Peyer's patch (tissue), 4 donors: ENCODE results near the gene ZG16. TPM values are rescaled to one million over a fixed set of nuclear protein-coding genes. Genes with fewer than 3 reads are reported as not detected.
"Not testable (repeated sequence)": the region's sequence is repeated elsewhere in the genome, so short reads cannot be mapped to it uniquely, and the experiment has no call there.

Experiments used
- DNase-seq, 3 donors: peaks; one replicate each; pipeline ENCODE4 v3.0.0-alpha.2; 2017 to 2019
- H3K27ac ChIP-seq, 4 donors: fragments of 200-600 bp; sonication (generic); one replicate each; pipeline ENCODE4 v1.5.1; 2016 to 2019
- H3K27me3 ChIP-seq, 2 donors: fragments of 200-600 bp; sonication (generic); one replicate each; pipeline ENCODE4 v1.5.1; 2019
- H3K36me3 ChIP-seq, 3 donors: fragments of 200-600 bp; sonication (generic); one replicate each; pipeline ENCODE4 v1.5.1; 2016 to 2019
- H3K4me1 ChIP-seq, 4 donors: fragments of 200-600 bp; sonication (generic); one replicate each; pipeline ENCODE4 v1.5.1; 2016 to 2019
- H3K4me3 ChIP-seq, 4 donors: fragments of 200-600 bp; sonication (generic); 1 replicate in 3 of 4; 2 replicates in 1 of 4; pipeline ENCODE4 v1.5.1; 2016 to 2019; ENCODE audit warnings: mild to moderate bottlenecking in 1 of 4
- H3K9me3 ChIP-seq, 4 donors: fragments of 200-600 bp; sonication (generic); one replicate each; pipeline ENCODE4 v1.5.1; 2016 to 2019; ENCODE audit warnings: mild to moderate bottlenecking in 1 of 4
- POLR2A ChIP-seq, 2 donors: fragments of 450-650 bp; IDR thresholded peaks; one replicate each; pipeline ENCODE4 v1.5.1; 2017; ENCODE audit warnings: antibody characterized with exemption in 2 of 2, mild to moderate bottlenecking in 2 of 2, moderate library complexity in 2 of 2
- total RNA-seq, 4 donors: library from RNA; depleted of rRNA; stranded (reverse); fragments of >200 nt; gene quantifications; one replicate each; pipeline ENCODE4 v1.1.0, GENCODE V29; 2016
- TF ChIP-seq, protein P1 (sequence below), 6 experiments: fragments of 450-650 bp in 4 of 6; fragments of 200-600 bp in 2 of 6; sonication (generic) in 1 of 6; IDR thresholded peaks; one replicate each; pipeline ENCODE4 v1.5.1; 2017 to 2019; ENCODE audit warnings: antibody characterized with exemption in 6 of 6, mild to moderate bottlenecking in 3 of 6, moderate library complexity in 1 of 6

The ZG16 gene
- total RNA-seq, 4 donors from 2014 or later, result 9.9 to 585 (median 158) TPM

DNA sequence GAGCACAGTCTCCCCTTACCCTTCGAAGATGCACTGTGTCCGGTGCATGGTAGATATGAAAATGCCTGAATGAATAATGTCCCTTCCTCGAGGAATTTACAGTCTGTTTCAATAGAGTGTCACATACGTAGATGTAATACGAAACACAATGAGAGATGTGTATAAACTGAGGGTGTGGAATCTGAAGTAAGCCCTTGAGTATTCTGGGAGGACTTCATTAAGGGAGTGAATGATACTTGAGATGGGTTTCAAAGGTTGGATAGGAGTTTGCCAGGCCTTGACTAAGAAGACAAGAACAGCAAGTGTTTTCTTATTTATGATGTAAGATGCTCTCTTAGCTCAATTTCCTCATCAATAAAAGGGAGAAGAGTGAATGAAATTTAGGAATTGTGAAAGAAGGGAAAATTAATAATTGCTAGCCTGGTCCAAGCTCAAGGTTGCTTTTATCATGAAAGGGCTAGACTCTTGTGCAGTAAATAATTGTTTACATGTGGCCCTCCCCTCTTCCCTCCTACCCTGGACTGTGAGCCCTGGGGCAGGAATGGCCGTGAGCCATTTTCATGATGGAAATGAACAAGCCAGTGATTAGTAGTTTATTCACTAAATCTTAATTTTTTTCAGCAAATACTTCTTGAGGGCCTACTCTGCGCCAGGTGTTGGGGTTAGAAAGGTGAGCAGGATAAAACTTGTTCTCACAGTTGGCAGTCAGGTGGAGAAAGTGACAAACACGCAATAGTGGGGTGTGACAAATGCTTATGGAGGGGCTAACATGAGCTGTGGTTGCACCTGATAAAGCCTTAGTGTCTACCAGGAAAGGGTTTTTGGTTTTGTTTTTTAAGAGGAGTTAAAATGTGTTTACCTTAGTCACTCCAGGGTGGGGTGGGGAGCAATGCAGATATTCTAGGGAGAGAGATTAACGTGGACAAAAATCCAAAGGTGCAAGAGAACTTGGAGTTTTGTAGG is 14.1 kb downstream of the ZG16 start:
- peaks cover 0 to 23% (median 4%) of the 10 kb centered on the region in 4 donors for H3K4me1 ChIP-seq
- peaks cover 0 to 8% (median 0%) of the 10 kb centered on the region in 3 donors for H3K36me3 ChIP-seq
- no peak for TF ChIP-seq POLR2A (IDR thresholded peaks at IDR 0.05)
- TF ChIP-seq, protein P1, sequence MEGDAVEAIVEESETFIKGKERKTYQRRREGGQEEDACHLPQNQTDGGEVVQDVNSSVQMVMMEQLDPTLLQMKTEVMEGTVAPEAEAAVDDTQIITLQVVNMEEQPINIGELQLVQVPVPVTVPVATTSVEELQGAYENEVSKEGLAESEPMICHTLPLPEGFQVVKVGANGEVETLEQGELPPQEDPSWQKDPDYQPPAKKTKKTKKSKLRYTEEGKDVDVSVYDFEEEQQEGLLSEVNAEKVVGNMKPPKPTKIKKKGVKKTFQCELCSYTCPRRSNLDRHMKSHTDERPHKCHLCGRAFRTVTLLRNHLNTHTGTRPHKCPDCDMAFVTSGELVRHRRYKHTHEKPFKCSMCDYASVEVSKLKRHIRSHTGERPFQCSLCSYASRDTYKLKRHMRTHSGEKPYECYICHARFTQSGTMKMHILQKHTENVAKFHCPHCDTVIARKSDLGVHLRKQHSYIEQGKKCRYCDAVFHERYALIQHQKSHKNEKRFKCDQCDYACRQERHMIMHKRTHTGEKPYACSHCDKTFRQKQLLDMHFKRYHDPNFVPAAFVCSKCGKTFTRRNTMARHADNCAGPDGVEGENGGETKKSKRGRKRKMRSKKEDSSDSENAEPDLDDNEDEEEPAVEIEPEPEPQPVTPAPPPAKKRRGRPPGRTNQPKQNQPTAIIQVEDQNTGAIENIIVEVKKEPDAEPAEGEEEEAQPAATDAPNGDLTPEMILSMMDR (IDR thresholded peaks at IDR 0.05), result no peak
- H3K9me3 ChIP-seq, result no peaks in the 10 kb centered on the region
- H3K27me3 ChIP-seq, result no peaks in the 10 kb centered on the region
- H3K4me3 ChIP-seq, result peak overlapping the region in 2 of 4 donors; percentile 82 to 93
- H3K27ac ChIP-seq, result no peak overlapping the region
- DNase-seq, result no peak

DNA sequence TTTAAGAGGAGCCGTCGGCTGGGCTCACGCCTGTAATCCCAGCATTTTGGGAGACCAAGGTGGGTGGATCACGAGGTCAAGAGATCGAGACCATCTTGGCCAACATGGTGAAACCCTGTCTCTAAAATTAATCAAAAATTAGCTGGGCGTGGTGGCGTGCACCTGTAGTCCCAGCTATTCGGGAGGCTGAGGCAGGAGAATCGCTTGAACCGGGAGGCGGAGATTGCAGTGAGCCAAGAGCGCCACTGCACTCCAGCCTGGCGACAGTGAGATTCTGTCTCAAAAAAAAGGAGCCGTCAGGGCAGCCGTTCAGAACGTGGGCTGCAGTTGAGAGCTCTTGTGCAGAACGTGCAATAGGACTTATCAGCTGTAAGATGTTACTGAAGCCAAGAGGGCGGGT is 15.1 kb downstream of the ZG16 start:
- not testable (repeated sequence) for H3K4me3 ChIP-seq, DNase-seq, H3K27ac ChIP-seq, H3K27me3 ChIP-seq, H3K9me3 ChIP-seq
- Histone ChIP-seq H3K36me3 (peaks cover 0 to 17% (median 0%) of the 10 kb centered on the region in 3 donors), H3K4me1 (peaks cover 0 to 23% (median 4%) of the 10 kb centered on the region in 4 donors)

DNA sequence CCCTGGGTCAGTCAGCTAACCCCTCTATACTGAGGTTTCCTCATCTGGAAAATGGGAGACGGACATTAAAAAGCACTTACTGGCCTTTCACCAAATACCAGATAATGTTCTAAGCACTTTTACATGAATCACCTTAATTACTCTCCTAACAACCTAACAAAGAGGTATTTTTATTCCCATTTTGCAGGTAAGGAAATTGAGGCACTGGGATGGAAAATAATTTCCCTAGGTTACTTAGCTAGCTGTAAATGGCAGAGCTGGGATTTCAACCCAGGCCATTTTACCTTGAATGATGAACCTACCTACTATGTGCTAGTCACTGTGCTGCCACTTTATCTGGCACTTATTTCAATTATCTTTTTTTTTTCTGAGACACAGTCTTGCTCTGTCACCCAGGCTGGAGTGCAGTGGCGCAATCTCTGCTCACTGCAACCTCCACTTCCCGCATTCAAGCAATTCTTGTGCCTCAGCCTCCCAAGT is 16.2 kb downstream of the ZG16 start:
- no peak for DNase-seq

DNA sequence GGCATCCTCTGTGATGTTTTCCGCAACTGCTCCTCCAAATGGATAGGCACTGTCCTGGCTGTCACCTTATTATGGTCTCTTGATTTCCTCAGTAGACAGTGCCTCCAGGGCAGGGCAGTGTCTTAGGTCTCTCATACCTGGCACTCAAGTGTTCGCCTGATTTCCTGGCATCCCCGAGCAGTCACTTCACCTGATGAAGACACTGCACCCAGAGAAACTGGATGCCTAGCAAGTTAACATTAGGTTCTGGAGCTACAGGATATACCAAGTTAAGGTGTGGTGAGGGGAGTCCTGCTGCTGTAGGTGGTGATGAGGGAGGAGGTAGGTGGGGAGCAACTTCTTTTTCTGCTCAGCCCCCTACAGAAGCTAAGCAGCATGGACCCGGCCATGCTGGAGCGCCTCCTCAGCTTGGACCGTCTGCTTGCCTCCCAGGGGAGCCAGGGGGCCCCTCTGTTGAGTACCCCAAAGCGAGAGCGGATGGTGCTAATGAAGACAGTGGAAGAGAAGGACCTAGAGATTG is 24.4 kb downstream of the ZG16 start:
- Histone ChIP-seq H3K36me3 (peaks cover 0 to 39% (median 0%) of the 10 kb centered on the region in 3 donors), H3K4me3 (no peak overlapping the region), H3K4me1 (peaks cover 0 to 9% (median 2%) of the 10 kb centered on the region in 4 donors), H3K9me3 (no peaks in the 10 kb centered on the region), H3K27ac (no peak overlapping the region), H3K27me3 (no peaks in the 10 kb centered on the region)
- DNase-seq, result no peak
- TF ChIP-seq, protein P1 (IDR thresholded peaks at IDR 0.05), result no peak
- TF ChIP-seq POLR2A (IDR thresholded peaks at IDR 0.05), result no peak

More for the DNA sequence above, 16.2 kb downstream of the ZG16 start:
- Histone ChIP-seq H3K4me3 (no peak overlapping the region), H3K27me3 (no peaks in the 10 kb centered on the region), H3K4me1 (peaks cover 0 to 23% (median 4%) of the 10 kb centered on the region in 4 donors), H3K9me3 (no peaks in the 10 kb centered on the region), H3K27ac (no peak overlapping the region), H3K36me3 (peaks cover 0 to 28% (median 0%) of the 10 kb centered on the region in 3 donors)
- TF ChIP-seq, protein P1 (IDR thresholded peaks at IDR 0.05), result no peak
- no peak for TF ChIP-seq POLR2A (IDR thresholded peaks at IDR 0.05)

DNA sequence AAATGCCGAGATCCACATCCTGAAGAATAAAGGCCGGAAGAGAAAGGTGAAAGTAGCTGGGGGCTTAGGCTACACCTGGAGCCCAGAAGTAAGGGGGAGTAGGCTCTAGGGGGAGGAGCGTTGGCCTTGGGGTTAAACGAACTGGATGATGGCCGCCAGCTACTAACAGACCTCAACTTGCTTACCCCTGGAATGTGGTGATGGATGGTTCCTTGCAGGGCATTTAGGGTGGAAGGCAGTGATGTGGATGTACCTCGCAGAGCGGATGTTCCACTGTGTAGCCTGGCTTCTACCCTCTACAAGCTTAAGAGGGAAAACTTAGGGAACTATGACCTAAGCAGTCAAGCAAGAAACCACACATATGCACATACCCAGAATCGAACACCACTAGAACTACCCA is 26.0 kb downstream of the ZG16 start:
- Histone ChIP-seq H3K9me3 (no peaks in the 10 kb centered on the region), H3K4me1 (peaks cover 2 to 21% (median 14%) of the 10 kb centered on the region in 4 donors), H3K27ac (peak overlapping the region; percentile 93 to 99 (median 98)), H3K27me3 (no peaks in the 10 kb centered on the region), H3K4me3 (no peak overlapping the region), H3K36me3 (peaks cover 0 to 27% (median 0%) of the 10 kb centered on the region in 3 donors)
- DNase-seq, result no peak
- TF ChIP-seq POLR2A (IDR thresholded peaks at IDR 0.05), result no peak
- TF ChIP-seq, protein P1 (IDR thresholded peaks at IDR 0.05), result no peak
